GM19351 (cell line): ENCODE measurements around the gene ALDH8A1.
"Not testable (repeated sequence)": the region's sequence is repeated elsewhere in the genome, so short reads cannot be mapped to it uniquely, and the experiment has no call there.

Experiments
- ATAC-seq: cut with Tn5 transposase; IDR thresholded peaks from one replicate; pipeline ENCODE4 v1.9.1; 2021; ENCODE audit warnings: mild to moderate bottlenecking, moderate library complexity; ENCODE audit not compliant: unreplicated experiment

The ALDH8A1 gene

DNA sequence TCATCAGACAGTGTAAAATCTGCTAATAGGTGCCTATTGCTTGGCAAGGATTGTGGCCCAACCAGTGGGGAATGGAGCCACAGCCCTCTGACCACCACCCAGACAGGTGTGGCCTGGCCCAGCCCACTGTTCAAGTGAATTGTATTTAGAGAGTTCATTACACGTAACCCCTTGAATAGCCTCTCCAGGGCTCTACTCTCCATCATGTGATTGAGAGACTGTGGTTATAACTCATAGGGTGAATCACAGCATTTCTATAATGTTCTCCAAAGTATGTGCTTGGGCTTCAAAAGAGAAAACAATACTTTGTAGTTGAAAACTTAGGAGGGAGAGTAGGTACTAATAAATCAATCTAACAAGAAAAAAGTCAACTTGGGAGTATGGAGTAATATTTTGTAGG, 38.4 kb downstream of the ALDH8A1 start:
- ATAC-seq: no peak

GRCh38 chr6:134910593-134910935, 39.3 kb downstream of the ALDH8A1 start:
- ATAC-seq: no peak

- ATAC-seq: no peak
Measured at GRCh38 chr6:134909701-134910592, 40.0 kb downstream of the ALDH8A1 start.

- no peak for ATAC-seq
Measured at GRCh38 chr6:134908906-134909516, 40.9 kb downstream of the ALDH8A1 start.

DNA sequence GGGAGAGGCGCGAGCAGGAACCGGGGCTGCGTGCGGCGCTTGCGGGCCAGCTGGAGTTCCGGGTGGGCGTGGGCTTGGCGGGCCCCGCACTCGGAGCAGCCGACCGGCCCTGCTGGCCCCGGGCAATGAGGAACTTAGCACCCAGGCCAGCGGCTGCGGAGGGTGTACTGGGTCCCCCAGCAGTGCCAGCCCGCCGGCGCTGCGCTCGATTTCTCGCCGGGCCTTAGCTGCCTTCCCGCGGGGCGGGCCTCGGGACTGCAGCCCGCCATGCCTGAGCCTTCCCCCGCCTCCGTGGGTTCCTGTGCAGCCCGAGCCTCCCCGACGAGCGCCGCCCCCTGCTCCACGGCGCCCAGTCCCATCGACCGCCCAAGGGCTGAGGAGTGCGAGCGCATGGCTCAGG, 45.2 kb downstream of the ALDH8A1 start:
- ATAC-seq: not testable (repeated sequence)

- ATAC-seq: no peak
Measured at GRCh38 chr6:134903448-134903847, 46.5 kb downstream of the ALDH8A1 start.

DNA sequence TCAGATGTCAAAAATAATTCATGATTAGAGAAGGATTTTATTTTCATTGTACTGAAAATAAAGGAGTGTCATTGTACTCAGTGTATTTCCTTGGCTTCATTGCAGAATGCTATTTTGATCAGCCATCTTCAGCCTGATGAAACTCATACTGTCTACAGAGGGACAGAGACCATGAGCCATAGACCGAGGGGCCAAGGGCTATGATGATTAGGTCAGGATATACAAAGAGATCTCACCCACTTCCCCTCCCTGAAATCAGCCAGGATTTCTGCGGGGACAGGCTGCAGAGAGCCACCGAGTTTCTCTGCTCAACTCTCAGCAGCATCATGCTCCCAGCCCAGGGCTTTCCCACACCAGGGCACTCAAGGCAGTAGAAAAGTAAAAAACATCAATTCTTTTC, 47.0 kb downstream of the ALDH8A1 start:
- no peak for ATAC-seq

DNA sequence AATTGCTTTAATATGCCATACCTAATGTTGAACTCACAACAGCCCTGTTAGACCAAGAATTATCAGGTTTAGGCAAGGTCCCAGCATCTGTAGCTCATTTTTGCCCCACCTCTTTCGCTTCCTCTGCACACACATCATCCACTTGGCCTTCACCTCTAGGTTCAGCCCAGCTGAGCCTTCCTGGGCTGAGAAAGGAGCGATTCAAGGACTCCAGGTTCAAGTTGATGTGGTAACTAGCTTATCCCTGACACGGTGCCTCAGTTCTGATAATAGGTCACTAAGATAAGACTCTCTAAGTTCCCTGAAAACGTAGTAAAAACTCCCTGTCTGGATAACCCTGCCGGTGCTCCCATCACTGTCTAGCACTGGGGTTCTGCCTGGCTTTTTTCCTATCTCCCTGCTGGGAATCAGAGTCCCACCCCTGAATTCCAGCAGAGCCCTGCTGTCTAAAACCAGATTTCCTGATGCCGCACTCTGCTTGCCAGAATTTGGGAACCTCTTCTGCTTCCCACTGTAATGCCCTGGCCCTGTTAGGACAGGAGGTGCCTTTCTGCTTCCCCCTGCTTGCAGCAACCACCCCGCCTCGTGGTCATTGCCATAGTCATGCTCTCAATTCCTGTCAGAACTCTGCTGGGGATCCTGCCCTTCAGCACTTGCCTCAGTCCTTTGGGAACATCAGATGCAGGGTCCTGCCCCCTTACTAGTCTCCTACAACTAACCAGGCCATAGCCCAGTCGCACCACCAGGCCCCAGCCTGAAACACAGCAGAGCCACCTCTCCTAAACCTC, 47.6 kb downstream of the ALDH8A1 start:
- ATAC-seq: no peak

DNA sequence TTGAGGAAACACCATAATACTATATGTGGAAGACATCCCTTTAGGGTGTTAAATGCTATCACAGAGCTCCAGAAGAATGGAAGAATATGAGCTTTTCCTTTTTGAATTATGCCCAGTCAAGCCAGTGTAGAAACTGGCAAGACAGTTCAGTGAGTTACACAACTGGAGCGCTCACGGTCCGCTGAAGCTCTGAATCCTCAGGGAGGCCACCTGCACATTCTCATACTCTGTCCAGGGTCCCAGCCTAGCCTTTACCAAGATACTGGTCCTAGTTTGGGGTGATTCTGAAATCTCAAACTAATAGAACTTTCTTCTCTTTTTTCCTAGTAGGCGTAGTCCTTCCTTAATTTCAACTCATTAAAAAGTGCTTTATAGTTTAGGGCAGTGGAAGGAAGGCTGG, 51.3 kb downstream of the ALDH8A1 start:
- ATAC-seq: no peak

GRCh38 chr6:134898166-134898565, 51.7 kb downstream of the ALDH8A1 start:
- ATAC-seq: not testable (repeated sequence)

- ATAC-seq: no peak
Measured at GRCh38 chr6:134896910-134897309, 53.0 kb downstream of the ALDH8A1 start.

GRCh38 chr6:134894800-134895199, 55.1 kb downstream of the ALDH8A1 start:
- no peak for ATAC-seq

GRCh38 chr6:134892362-134892761, 57.5 kb downstream of the ALDH8A1 start:
- no peak for ATAC-seq

GRCh38 chr6:134891633-134892032, 58.3 kb downstream of the ALDH8A1 start:
- ATAC-seq: no peak

GRCh38 chr6:134888316-134888715, 61.6 kb downstream of the ALDH8A1 start:
- no peak for ATAC-seq

- ATAC-seq: no peak
Measured at GRCh38 chr6:134884752-134885151, 65.1 kb downstream of the ALDH8A1 start.

- ATAC-seq: no peak
Measured at GRCh38 chr6:134883314-134883713, 66.6 kb downstream of the ALDH8A1 start.

GRCh38 chr6:134882426-134883038, 67.4 kb downstream of the ALDH8A1 start:
- ATAC-seq: no peak

GRCh38 chr6:134880487-134881190, 69.3 kb downstream of the ALDH8A1 start:
- ATAC-seq: no peak

DNA sequence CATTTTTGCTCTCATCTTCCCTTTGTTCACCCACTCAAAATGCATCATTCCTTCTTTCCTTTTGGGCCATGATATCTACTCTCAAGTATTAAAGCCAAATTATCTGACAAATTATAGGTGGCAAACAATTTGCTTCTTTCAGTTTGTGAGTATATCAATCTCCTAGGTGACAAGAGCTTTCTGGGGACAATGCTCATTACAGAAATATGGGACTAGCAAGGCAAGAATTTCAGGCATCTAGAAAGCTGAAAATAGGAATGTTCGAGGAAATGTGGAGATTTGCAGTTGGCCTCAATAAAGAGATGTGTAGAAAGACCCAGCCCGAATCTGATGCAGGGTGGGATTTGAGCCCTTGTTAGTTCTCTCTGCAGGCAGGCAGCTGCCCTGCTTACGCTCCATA, 71.8 kb downstream of the ALDH8A1 start:
- ATAC-seq: no peak

DNA sequence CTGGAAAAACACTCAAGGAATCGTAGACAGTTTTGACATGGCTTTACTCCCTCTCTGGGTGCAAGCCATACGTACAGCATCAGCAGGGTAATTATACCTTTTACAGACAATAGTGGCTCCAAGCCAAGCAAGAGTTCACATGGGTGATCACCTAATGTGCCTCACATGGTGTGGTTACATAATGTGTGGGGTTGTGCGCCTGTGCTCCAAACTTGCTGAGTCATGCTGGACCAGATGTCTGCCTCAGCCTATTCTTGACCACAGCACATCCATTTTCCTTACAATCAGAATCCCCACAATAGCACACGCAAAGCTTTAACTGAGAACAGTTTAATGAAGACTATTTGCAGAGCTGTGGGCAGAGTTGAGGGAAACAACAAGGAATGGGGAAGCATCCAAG, 74.5 kb downstream of the ALDH8A1 start:
- no peak for ATAC-seq
